H1 (cell line): ENCODE measurements around the gene FLT3. TPM values are rescaled to one million over a fixed set of nuclear protein-coding genes. Genes with fewer than 3 reads are reported as not detected.

Experiments
- CTCF ChIA-PET: fragments of 300-600 bp; sonication (Branson Sonifier 250); formaldehyde crosslinking; loops from one replicate; lab custom pipeline; 2021; ENCODE audit not compliant: partially characterized antibody; lab: Charles Lee
- POLR2A ChIA-PET: fragments of 300-600 bp; sonication (Branson Sonifier 250); formaldehyde crosslinking; loops from one replicate; lab custom pipeline; 2021; ENCODE audit warnings: inconsistent platforms; ENCODE audit not compliant: partially characterized antibody; lab: Charles Lee
- DNase-seq, 2 experiments: peaks; one replicate each; pipeline versions ENCODE4 v3.0.0 to v3.0.0-alpha.2; 2010 to 2022; ENCODE audit warnings: low spot score in 2 of 2, low read depth in 1 of 2, mixed read lengths in 1 of 2
- FAIRE-seq: peaks from 2 replicates; lab custom pipeline; 2011; peaks lifted over from hg19 to GRCh38; lab: Jason Lieb, UNC
- H2AFZ ChIP-seq: 2 replicates; pipeline ENCODE4 v1.8.1; 2012; ENCODE audit warnings: low read length, inconsistent platforms
- H2AK5ac ChIP-seq: 2 replicates; pipeline ENCODE4 v1.6.1; 2013; ENCODE audit warnings: low read depth, low read length
- H2BK120ac ChIP-seq: replicated peaks from 2 replicates; pipeline ENCODE3; 2013; ENCODE audit warnings: low read depth, low read length, inconsistent platforms
- H2BK12ac ChIP-seq: 2 replicates; pipeline ENCODE4 v1.6.1; 2013; ENCODE audit warnings: low read depth, low read length
- H2BK15ac ChIP-seq: 2 replicates; pipeline ENCODE4 v1.6.1; 2013; ENCODE audit warnings: low read length
- H2BK20ac ChIP-seq: 2 replicates; pipeline ENCODE4 v1.6.1; 2013; ENCODE audit warnings: low read length
- H2BK5ac ChIP-seq: 2 replicates; pipeline ENCODE4 v1.6.1; 2013; ENCODE audit warnings: low read depth, low read length
- H3K14ac ChIP-seq: 2 replicates; pipeline ENCODE4 v1.6.1; 2013; ENCODE audit warnings: inconsistent platforms; ENCODE audit not compliant: insufficient read length
- H3K18ac ChIP-seq: 2 replicates; pipeline ENCODE4 v1.6.1; 2013; ENCODE audit warnings: low read length; ENCODE audit errors: extremely low read depth
- H3K23ac ChIP-seq: 2 replicates; pipeline ENCODE4 v1.6.1; 2013; ENCODE audit warnings: inconsistent platforms; ENCODE audit not compliant: insufficient read length
- H3K23me2 ChIP-seq: 2 replicates; pipeline ENCODE4 v1.6.1; 2013; ENCODE audit warnings: low read depth, low read length
- H3K27ac ChIP-seq: 2 replicates; pipeline ENCODE4 v1.6.1; 2011; ENCODE audit warnings: low read depth, low read length, inconsistent platforms
- H3K27me3 ChIP-seq, 4 experiments: replicated peaks in 1 of 4; 1 replicate in 1 of 4; 2 replicates in 3 of 4; pipeline versions ENCODE4 v1.6.1 to v1.8.1; 2011 to 2013; ENCODE audit warnings: low read length in 3 of 4, mild to moderate bottlenecking in 3 of 4, inconsistent platforms in 2 of 4, mixed read lengths in 2 of 4, moderate library complexity in 1 of 4; ENCODE audit not compliant: control insufficient read depth in 3 of 4, insufficient read depth in 3 of 4; ENCODE audit errors: extremely low read depth in 1 of 4
- H3K36me3 ChIP-seq, 4 experiments: 2 replicates each; pipeline versions ENCODE4 v1.6.1 to v1.8.1; 2011 to 2013; ENCODE audit warnings: mild to moderate bottlenecking in 4 of 4, low read length in 3 of 4, moderate library complexity in 2 of 4, control low read depth in 1 of 4, inconsistent platforms in 1 of 4; ENCODE audit not compliant: insufficient read depth in 4 of 4, control insufficient read depth in 2 of 4
- H3K4ac ChIP-seq: replicated peaks from 2 replicates; pipeline ENCODE3; 2013; ENCODE audit warnings: low read length, low read depth, mixed read lengths, inconsistent platforms; ENCODE audit not compliant: insufficient read length
- H3K4me1 ChIP-seq, 4 experiments: replicated peaks in 1 of 4; 1 replicate in 1 of 4; 2 replicates in 3 of 4; pipeline versions ENCODE4 v1.6.1 to v1.8.1; 2011 to 2013; ENCODE audit warnings: low read length in 3 of 4, inconsistent platforms in 2 of 4, mixed read lengths in 1 of 4; ENCODE audit not compliant: insufficient read depth in 4 of 4, control insufficient read depth in 3 of 4
- H3K4me2 ChIP-seq, 2 experiments: 2 replicates each; pipeline versions ENCODE4 v1.6.1 to v1.8.1; 2011 to 2013; ENCODE audit warnings: low read depth in 2 of 2, low read length in 2 of 2, control low read depth in 1 of 2, inconsistent platforms in 1 of 2, mild to moderate bottlenecking in 1 of 2; ENCODE audit not compliant: insufficient read depth in 1 of 2
- H3K4me3 ChIP-seq, 4 experiments: fragments of 200-600, 300-600 bp in 1 of 4; sonication (generic), shearing (Covaris generic), sonication (Bioruptor Twin) in 1 of 4; 2 replicates each; pipeline versions ENCODE4 v1.5.1 to v1.8.1; 2011 to 2016; ENCODE audit warnings: low read length in 4 of 4, low read depth in 3 of 4, control low read depth in 2 of 4, inconsistent platforms in 2 of 4, mild to moderate bottlenecking in 2 of 4, mixed read lengths in 1 of 4, moderate library complexity in 1 of 4; ENCODE audit not compliant: insufficient read depth in 2 of 4; ENCODE audit errors: extremely low read depth in 1 of 4
- H3K56ac ChIP-seq: replicated peaks from 2 replicates; pipeline ENCODE3; 2013; ENCODE audit warnings: low read depth, mild to moderate bottlenecking, mixed read lengths, low read length, inconsistent platforms; ENCODE audit not compliant: insufficient read length
- H3K79me1 ChIP-seq: 2 replicates; pipeline ENCODE4 v1.6.1; 2013; ENCODE audit warnings: low read depth, low read length, control low read depth
- H3K79me2 ChIP-seq, 2 experiments: 2 replicates each; pipeline versions ENCODE4 v1.6.1 to v1.8.1; 2012 to 2013; ENCODE audit warnings: low read length in 2 of 2, mild to moderate bottlenecking in 2 of 2, inconsistent platforms in 1 of 2; ENCODE audit not compliant: insufficient read depth in 2 of 2, control insufficient read depth in 1 of 2
- H3K9ac ChIP-seq, 4 experiments: replicated peaks in 1 of 4; 1 replicate in 1 of 4; 2 replicates in 3 of 4; pipeline versions ENCODE4 v1.6.1 to v1.8.1; 2011 to 2013; ENCODE audit warnings: low read depth in 3 of 4, low read length in 3 of 4, control low read depth in 2 of 4, mild to moderate bottlenecking in 2 of 4, moderate library complexity in 2 of 4, inconsistent platforms in 1 of 4; ENCODE audit errors: extremely low read depth in 1 of 4
- H3K9me3 ChIP-seq, 2 experiments: 2 replicates each; pipeline versions ENCODE4 v1.6.1 to v1.8.1; 2012 to 2013; ENCODE audit warnings: mild to moderate bottlenecking in 2 of 2, moderate library complexity in 2 of 2, control low read depth in 1 of 2, inconsistent platforms in 1 of 2, low read depth in 1 of 2, low read length in 1 of 2, mixed read lengths in 1 of 2; ENCODE audit not compliant: insufficient read depth in 2 of 2
- H4K20me1 ChIP-seq, 2 experiments: replicated peaks in 1 of 2; 2 replicates each; pipeline versions ENCODE3 to v1.8.1; 2011 to 2013; ENCODE audit warnings: inconsistent platforms in 2 of 2, low read length in 2 of 2, mild to moderate bottlenecking in 1 of 2; ENCODE audit not compliant: insufficient read depth in 2 of 2, control insufficient read depth in 1 of 2
- H4K5ac ChIP-seq: 2 replicates; pipeline ENCODE4 v1.6.1; 2013; ENCODE audit warnings: low read length, low read depth, mixed read lengths, inconsistent platforms; ENCODE audit not compliant: insufficient read length
- H4K8ac ChIP-seq: 2 replicates; pipeline ENCODE4 v1.8.0; 2013; ENCODE audit warnings: mild to moderate bottlenecking, moderate library complexity, low read length, inconsistent platforms; ENCODE audit not compliant: insufficient read depth; ENCODE audit errors: extremely low read depth
- H4K91ac ChIP-seq: replicated peaks from 2 replicates; pipeline ENCODE3; 2013; ENCODE audit warnings: low read length, mixed read lengths, inconsistent platforms; ENCODE audit not compliant: insufficient read length
- HDAC6 ChIP-seq: IDR thresholded peaks from one replicate; pipeline ENCODE4 v1.7.1; 2012; ENCODE audit warnings: low read depth, mild to moderate bottlenecking, inconsistent platforms, low read length, moderate library complexity
- KDM4A ChIP-seq: IDR thresholded peaks from one replicate; pipeline ENCODE4 v1.7.1; 2012; ENCODE audit warnings: low read depth, mild to moderate bottlenecking, moderate library complexity, low read length, inconsistent platforms; ENCODE audit not compliant: severe bottlenecking
- POU5F1 ChIP-seq: IDR thresholded peaks from 2 replicates; pipeline ENCODE4 v1.6.1; 2011; ENCODE audit warnings: low read depth, mild to moderate bottlenecking, low read length, moderate library complexity
- RXRA ChIP-seq: IDR thresholded peaks from 2 replicates; pipeline ENCODE4 v1.6.1; 2011; ENCODE audit warnings: low read depth, mild to moderate bottlenecking, low read length, moderate library complexity; ENCODE audit not compliant: insufficient read depth
- TCF12 ChIP-seq: IDR thresholded peaks from 2 replicates; pipeline ENCODE4 v1.6.1; 2011; ENCODE audit warnings: low read depth, mild to moderate bottlenecking, low read length
- WGBS, 2 experiments: shearing (Covaris generic) in 1 of 2; methylation state at CpG; one replicate each; pipeline versions ENCODE4 v1.1.6 to v1.1.7; 2013 to 2015; ENCODE audit warnings: low lambda C conversion rate in 2 of 2, mixed read lengths in 2 of 2, inconsistent platforms in 1 of 2, low coverage in 1 of 2, missing lambda C conversion rate in 1 of 2; ENCODE audit not compliant: insufficient replicate concordance in 2 of 2, insufficient coverage in 1 of 2, insufficient read length in 1 of 2; ENCODE audit errors: extremely low coverage in 1 of 2, missing lambda C conversion rate in 1 of 2; 5-methylcytosine and 5-hydroxymethylcytosine counted together
- polyA plus RNA-seq, 7 experiments: library from polyadenylated mRNA; depleted of rRNA in 3 of 7; stranded (reverse) in 5 of 7; unstranded in 2 of 7; fragments of >200 nt in 5 of 7; fragments of 200-250 nt in 2 of 7; gene quantifications; 1 replicate in 5 of 7; 2 replicates in 1 of 7; 4 replicates in 1 of 7; pipeline versions ENCODE4 v1.2.1 to v1.2.3, GENCODE V29; 2011 to 2013; ENCODE audit warnings: missing spikeins in 2 of 7, mixed read lengths in 2 of 7
- total RNA-seq: library from RNA; stranded (reverse); fragmentation: NEBNext Ultra II Directional; extraction: Animal tissue kit (Norgen Biotek cat#: 25700); gene quantifications from 2 replicates; pipeline ENCODE4 v1.2.1, GENCODE V29; 2021

The FLT3 gene
- total and polyA plus RNA-seq, 2 of the 8 experiments (the other 6 are each of a cell fraction or from before 2014, with no cell fraction given) = 0.44 to 0.71 TPM

GRCh38 chr13:28129911-28130693 is 29.7 kb upstream of the FLT3 start:
- H3K79me2 ChIP-seq = no peaks in the 10 kb centered on the region
- H4K20me1 ChIP-seq = no peaks in the 10 kb centered on the region
- H3K79me1 ChIP-seq = no peaks in the 10 kb centered on the region
- no peak overlapping the region for H3K27ac ChIP-seq
- ChIA-PET POLR2A (no interaction called here), CTCF (interaction anchor here (1.7 kb wide), 1 partner anchor 12 kb away, joined by 5 read pairs; no protein-coding TSS in a partner anchor)
- no peak overlapping the region for H3K56ac ChIP-seq
- no peak overlapping the region for H2BK15ac ChIP-seq
- no peak overlapping the region for H2AK5ac ChIP-seq
- no peak overlapping the region for H2BK12ac ChIP-seq
- H3K27me3 ChIP-seq = no peaks in the 10 kb centered on the region
- H2BK20ac ChIP-seq = no peak overlapping the region
- no peak overlapping the region for H3K18ac ChIP-seq
- no peak overlapping the region for H3K9ac ChIP-seq
- H4K5ac ChIP-seq = no peak overlapping the region
- no peak overlapping the region for H3K4ac ChIP-seq
- 87% methylated on average over 5 of the region's 5 CpGs; no CpG with 5 or more reads in 1 of the 2 experiments for WGBS, 2 experiments
- no peak overlapping the region for H3K4me2 ChIP-seq
- H3K9me3 ChIP-seq = no peaks in the 10 kb centered on the region
- H3K23ac ChIP-seq = no peak overlapping the region
- H3K4me3 ChIP-seq = no peak overlapping the region
- H3K4me1 ChIP-seq = no peaks in the 10 kb centered on the region
- FAIRE-seq = no peak
- no peak overlapping the region for H2AFZ ChIP-seq
- DNase-seq = no peak
- H2BK5ac ChIP-seq = no peak overlapping the region
- no peak overlapping the region for H4K91ac ChIP-seq
- no peaks in the 10 kb centered on the region for H3K36me3 ChIP-seq
- H4K8ac ChIP-seq = no peak overlapping the region
- no peaks in the 10 kb centered on the region for H3K23me2 ChIP-seq
- no peak overlapping the region for H3K14ac ChIP-seq
- H2BK120ac ChIP-seq = no peak overlapping the region
- TF ChIP-seq KDM4A (no peak), RXRA (no peak), POU5F1 (no peak), HDAC6 (no peak), TCF12 (no peak)
